Measurements from ENCODE around the gene PYGB. TPM values are rescaled to one million over a fixed set of nuclear protein-coding genes. Genes with fewer than 3 reads are reported as not detected.

Gene PYGB
- total RNA-seq, 1 experiment from 2014 or later, result 220 TPM

DNA sequence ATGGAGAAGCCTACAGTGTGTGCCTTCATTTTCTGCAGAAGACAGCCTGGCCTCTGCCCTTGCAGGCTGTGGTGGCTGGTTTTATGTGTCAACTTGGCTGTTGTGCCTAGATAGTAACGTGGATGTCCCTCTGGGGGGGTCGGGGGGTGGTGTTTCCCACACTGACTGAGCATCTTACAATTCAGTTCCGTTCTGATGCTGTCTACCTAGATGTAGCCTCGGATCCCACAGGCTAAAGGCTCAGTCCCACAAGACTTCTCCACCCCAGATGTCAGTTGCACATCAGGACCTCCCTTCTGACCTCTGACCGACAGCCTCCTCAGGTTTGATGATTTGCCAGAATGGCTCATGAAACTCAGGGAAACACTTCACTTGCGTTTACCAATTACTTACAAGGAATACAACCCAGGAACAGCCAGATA lies 4.4 kb downstream of the PYGB start:
- peak overlapping the region; percentile 91 to 92 for H3K4me3 ChIP-seq (ENCODE audit: low read depth in 2 of 2, low read length in 2 of 2)
- in situ Hi-C loops (cut with HindIII; ENCODE audit: low pct_unique_long_range_greater_than_20kb, low sequenced_read_pairs) (no loop called here), intact Hi-C loops (cut with micrococcal nuclease; ENCODE audit: unreplicated experiment) (no loop called here)
- POLR2A ChIA-PET, result no interaction called here
- no peaks in the 10 kb centered on the region for H3K27me3 ChIP-seq (ENCODE audit: control insufficient read depth, insufficient read depth, low read length)
- peaks cover 60% of the 10 kb centered on the region for H3K4me1 ChIP-seq (ENCODE audit: control insufficient read depth, insufficient read depth, low read length)
- H3K36me3 ChIP-seq (ENCODE audit: control insufficient read depth, insufficient read depth, low read length), result peaks cover 6% of the 10 kb centered on the region
- ATAC-seq (no peak), DNase-seq (ENCODE audit: low read depth, low spot score) (no peak)
- H3K27ac ChIP-seq (ENCODE audit: low read length), result peak overlapping the region; percentile 93
- no TSS peak for BruUV-seq (replicated peaks)
- TF ChIP-seq CTCF (IDR thresholded peaks at IDR 0.05) (no peak), POLR2AphosphoS5 (IDR thresholded peaks at IDR 0.05; ENCODE audit: low read depth, low read length) (no peak), SIN3A (IDR thresholded peaks at IDR 0.05; ENCODE audit: borderline replicate concordance, insufficient read depth, low read depth, low read length) (no peak), TCF7L2 (IDR thresholded peaks at IDR 0.05; ENCODE audit: low read depth, low read length) (no peak)
- TF ChIP-seq, protein P1, sequence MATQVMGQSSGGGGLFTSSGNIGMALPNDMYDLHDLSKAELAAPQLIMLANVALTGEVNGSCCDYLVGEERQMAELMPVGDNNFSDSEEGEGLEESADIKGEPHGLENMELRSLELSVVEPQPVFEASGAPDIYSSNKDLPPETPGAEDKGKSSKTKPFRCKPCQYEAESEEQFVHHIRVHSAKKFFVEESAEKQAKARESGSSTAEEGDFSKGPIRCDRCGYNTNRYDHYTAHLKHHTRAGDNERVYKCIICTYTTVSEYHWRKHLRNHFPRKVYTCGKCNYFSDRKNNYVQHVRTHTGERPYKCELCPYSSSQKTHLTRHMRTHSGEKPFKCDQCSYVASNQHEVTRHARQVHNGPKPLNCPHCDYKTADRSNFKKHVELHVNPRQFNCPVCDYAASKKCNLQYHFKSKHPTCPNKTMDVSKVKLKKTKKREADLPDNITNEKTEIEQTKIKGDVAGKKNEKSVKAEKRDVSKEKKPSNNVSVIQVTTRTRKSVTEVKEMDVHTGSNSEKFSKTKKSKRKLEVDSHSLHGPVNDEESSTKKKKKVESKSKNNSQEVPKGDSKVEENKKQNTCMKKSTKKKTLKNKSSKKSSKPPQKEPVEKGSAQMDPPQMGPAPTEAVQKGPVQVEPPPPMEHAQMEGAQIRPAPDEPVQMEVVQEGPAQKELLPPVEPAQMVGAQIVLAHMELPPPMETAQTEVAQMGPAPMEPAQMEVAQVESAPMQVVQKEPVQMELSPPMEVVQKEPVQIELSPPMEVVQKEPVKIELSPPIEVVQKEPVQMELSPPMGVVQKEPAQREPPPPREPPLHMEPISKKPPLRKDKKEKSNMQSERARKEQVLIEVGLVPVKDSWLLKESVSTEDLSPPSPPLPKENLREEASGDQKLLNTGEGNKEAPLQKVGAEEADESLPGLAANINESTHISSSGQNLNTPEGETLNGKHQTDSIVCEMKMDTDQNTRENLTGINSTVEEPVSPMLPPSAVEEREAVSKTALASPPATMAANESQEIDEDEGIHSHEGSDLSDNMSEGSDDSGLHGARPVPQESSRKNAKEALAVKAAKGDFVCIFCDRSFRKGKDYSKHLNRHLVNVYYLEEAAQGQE (IDR thresholded peaks at IDR 0.05; ENCODE audit: insufficient read depth in 1 of 2, low read depth in 2 of 2, low read length in 1 of 2), result no peak
- no peaks in the 10 kb centered on the region for H3K9me3 ChIP-seq (ENCODE audit: control insufficient read depth, insufficient read depth, low read depth, low read length)
- CTCF ChIA-PET, result no interaction called here

- no TSS peak for BruUV-seq (replicated peaks)
- DNase-seq (ENCODE audit: low read depth, low spot score) (no peak), ATAC-seq (no peak)
- Histone ChIP-seq H3K9me3 (ENCODE audit: control insufficient read depth, insufficient read depth, low read depth, low read length) (no peaks in the 10 kb centered on the region), H3K27me3 (ENCODE audit: control insufficient read depth, insufficient read depth, low read length) (no peaks in the 10 kb centered on the region), H3K36me3 (ENCODE audit: control insufficient read depth, insufficient read depth, low read length) (peaks cover 6% of the 10 kb centered on the region), H3K4me1 (ENCODE audit: control insufficient read depth, insufficient read depth, low read length) (peaks cover 65% of the 10 kb centered on the region), H3K4me3 (ENCODE audit: low read depth in 2 of 2, low read length in 2 of 2) (peak overlapping the region; percentile 91 to 92; a peak in 3 of 4 replicates), H3K27ac (ENCODE audit: low read length) (peak overlapping the region; percentile 93)
- intact Hi-C loops (cut with micrococcal nuclease; ENCODE audit: unreplicated experiment), result no loop called here
- in situ Hi-C loops (cut with HindIII; ENCODE audit: low pct_unique_long_range_greater_than_20kb, low sequenced_read_pairs), result no loop called here
- ChIA-PET POLR2A (no interaction called here), CTCF (no interaction called here)
- no peak for TF ChIP-seq CTCF (IDR thresholded peaks at IDR 0.05)
- TF ChIP-seq SIN3A (IDR thresholded peaks at IDR 0.05; ENCODE audit: borderline replicate concordance, insufficient read depth, low read depth, low read length), result no peak
- TF ChIP-seq TCF7L2 (IDR thresholded peaks at IDR 0.05; ENCODE audit: low read depth, low read length), result 0 out of 2 replicates have a peak, but pooled peaks have one; percentile 51
- TF ChIP-seq, protein P1 (IDR thresholded peaks at IDR 0.05; ENCODE audit: insufficient read depth in 1 of 2, low read depth in 2 of 2, low read length in 1 of 2), result no peak
- no peak for TF ChIP-seq POLR2AphosphoS5 (IDR thresholded peaks at IDR 0.05; ENCODE audit: low read depth, low read length)
Measured at GRCh38 chr20:25252686-25253421, 5.0 kb downstream of the PYGB start.

All from Panc1 (cell line).